ENCODE measurements around the gene CACNA1G.
A peak's percentile ranks its signal among the peaks of the same experiment; 100 is the strongest.

CACNA1G gene

GRCh38 chr17:50614471-50615051 lies 54.0 kb downstream of the CACNA1G start:
- H3K27me3 ChIP-seq (ENCODE audit: insufficient read depth, poor library complexity, severe bottlenecking) = no peaks in the 10 kb centered on the region
- no peak for ATAC-seq (ENCODE audit: low read depth)

DNA sequence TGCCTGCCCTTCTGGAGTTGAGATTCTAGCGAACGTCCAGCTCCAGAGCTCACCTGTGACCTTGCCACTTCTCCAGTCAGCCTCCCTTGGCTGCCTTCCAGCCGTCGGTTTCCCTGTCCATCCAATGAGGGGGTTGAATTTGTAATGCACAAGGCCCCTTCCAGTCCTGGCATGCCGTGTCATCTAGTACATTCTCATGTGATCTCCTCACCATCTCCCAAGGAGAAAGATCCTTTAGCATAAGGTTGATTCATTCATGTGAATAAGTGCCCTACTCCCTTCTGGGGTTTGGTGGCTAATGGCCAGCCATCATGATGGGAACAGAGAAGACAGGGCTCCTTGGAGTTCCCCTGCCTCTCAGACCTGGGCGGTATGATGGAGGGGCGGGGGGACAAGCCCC lies 55.3 kb downstream of the CACNA1G start:
- no peaks in the 10 kb centered on the region for H3K27me3 ChIP-seq (ENCODE audit: insufficient read depth, poor library complexity, severe bottlenecking)
- DNase-seq (ENCODE audit: low spot score) = no peak
- no peaks in the 10 kb centered on the region for H3K9me3 ChIP-seq (ENCODE audit: severe bottlenecking)
- H3K4me1 ChIP-seq (ENCODE audit: insufficient read depth, poor library complexity, severe bottlenecking) = no peaks in the 10 kb centered on the region
- no peak for TF ChIP-seq CTCF (IDR thresholded peaks at IDR 0.05; ENCODE audit: poor library complexity, severe bottlenecking)
- no peaks in the 10 kb centered on the region for H3K36me3 ChIP-seq (ENCODE audit: low read depth)
- no peak overlapping the region for H3K4me3 ChIP-seq (ENCODE audit: severe bottlenecking)
- H3K27ac ChIP-seq (ENCODE audit: poor library complexity, severe bottlenecking) = no peak overlapping the region
- ATAC-seq (ENCODE audit: low read depth) = no peak

More at GRCh38 chr17:50614471-50615051, 54.0 kb downstream of the CACNA1G start:
- Histone ChIP-seq H3K4me3 (ENCODE audit: severe bottlenecking) (no peak overlapping the region), H3K27ac (ENCODE audit: poor library complexity, severe bottlenecking) (no peak overlapping the region), H3K9me3 (ENCODE audit: severe bottlenecking) (no peaks in the 10 kb centered on the region), H3K36me3 (ENCODE audit: low read depth) (no peaks in the 10 kb centered on the region), H3K4me1 (ENCODE audit: insufficient read depth, poor library complexity, severe bottlenecking) (no peaks in the 10 kb centered on the region)
- TF ChIP-seq CTCF (IDR thresholded peaks at IDR 0.05; ENCODE audit: poor library complexity, severe bottlenecking) = no peak
- no peak for DNase-seq (ENCODE audit: low spot score)

GRCh38 chr17:50618300-50618699 lies 57.8 kb downstream of the CACNA1G start:
- Histone ChIP-seq H3K36me3 (ENCODE audit: low read depth) (no peaks in the 10 kb centered on the region), H3K27me3 (ENCODE audit: insufficient read depth, poor library complexity, severe bottlenecking) (no peaks in the 10 kb centered on the region), H3K4me3 (ENCODE audit: severe bottlenecking) (no peak overlapping the region), H3K9me3 (ENCODE audit: severe bottlenecking) (no peaks in the 10 kb centered on the region), H3K4me1 (ENCODE audit: insufficient read depth, poor library complexity, severe bottlenecking) (no peaks in the 10 kb centered on the region), H3K27ac (ENCODE audit: poor library complexity, severe bottlenecking) (no peak overlapping the region)
- no peak for TF ChIP-seq CTCF (IDR thresholded peaks at IDR 0.05; ENCODE audit: poor library complexity, severe bottlenecking)
- DNase-seq (ENCODE audit: low spot score) = no peak
- peak; percentile 30; the same call in 1 of the 3 replicates for ATAC-seq (ENCODE audit: low read depth)

- Histone ChIP-seq H3K9me3 (ENCODE audit: severe bottlenecking) (no peaks in the 10 kb centered on the region), H3K36me3 (ENCODE audit: low read depth) (no peaks in the 10 kb centered on the region), H3K27me3 (ENCODE audit: insufficient read depth, poor library complexity, severe bottlenecking) (no peaks in the 10 kb centered on the region), H3K4me3 (ENCODE audit: severe bottlenecking) (no peak overlapping the region), H3K4me1 (ENCODE audit: insufficient read depth, poor library complexity, severe bottlenecking) (no peaks in the 10 kb centered on the region), H3K27ac (ENCODE audit: poor library complexity, severe bottlenecking) (no peak overlapping the region)
- ATAC-seq (ENCODE audit: low read depth) = peak; percentile 34; the same call in 1 of the 3 replicates
- no peak for DNase-seq (ENCODE audit: low spot score)
- TF ChIP-seq CTCF (IDR thresholded peaks at IDR 0.05; ENCODE audit: poor library complexity, severe bottlenecking) = no peak
Measured at GRCh38 chr17:50618941-50619340, 58.4 kb downstream of the CACNA1G start.

GRCh38 chr17:50619489-50619888 lies 59.0 kb downstream of the CACNA1G start:
- DNase-seq (ENCODE audit: low spot score) = no peak
- H3K36me3 ChIP-seq (ENCODE audit: low read depth) = no peaks in the 10 kb centered on the region
- no peaks in the 10 kb centered on the region for H3K4me1 ChIP-seq (ENCODE audit: insufficient read depth, poor library complexity, severe bottlenecking)
- no peaks in the 10 kb centered on the region for H3K27me3 ChIP-seq (ENCODE audit: insufficient read depth, poor library complexity, severe bottlenecking)
- no peak overlapping the region for H3K27ac ChIP-seq (ENCODE audit: poor library complexity, severe bottlenecking)
- no peaks in the 10 kb centered on the region for H3K9me3 ChIP-seq (ENCODE audit: severe bottlenecking)
- TF ChIP-seq CTCF (IDR thresholded peaks at IDR 0.05; ENCODE audit: poor library complexity, severe bottlenecking) = no peak
- ATAC-seq (ENCODE audit: low read depth) = no peak
- H3K4me3 ChIP-seq (ENCODE audit: severe bottlenecking) = no peak overlapping the region

Data from RWPE2 (cell line).